ENCODE results near the gene DRAXIN. TPM values are rescaled to one million over a fixed set of nuclear protein-coding genes. Genes with fewer than 3 reads are reported as not detected.

Gene DRAXIN
- polyA plus RNA-seq, 1 experiment = 0.04 TPM

DNA sequence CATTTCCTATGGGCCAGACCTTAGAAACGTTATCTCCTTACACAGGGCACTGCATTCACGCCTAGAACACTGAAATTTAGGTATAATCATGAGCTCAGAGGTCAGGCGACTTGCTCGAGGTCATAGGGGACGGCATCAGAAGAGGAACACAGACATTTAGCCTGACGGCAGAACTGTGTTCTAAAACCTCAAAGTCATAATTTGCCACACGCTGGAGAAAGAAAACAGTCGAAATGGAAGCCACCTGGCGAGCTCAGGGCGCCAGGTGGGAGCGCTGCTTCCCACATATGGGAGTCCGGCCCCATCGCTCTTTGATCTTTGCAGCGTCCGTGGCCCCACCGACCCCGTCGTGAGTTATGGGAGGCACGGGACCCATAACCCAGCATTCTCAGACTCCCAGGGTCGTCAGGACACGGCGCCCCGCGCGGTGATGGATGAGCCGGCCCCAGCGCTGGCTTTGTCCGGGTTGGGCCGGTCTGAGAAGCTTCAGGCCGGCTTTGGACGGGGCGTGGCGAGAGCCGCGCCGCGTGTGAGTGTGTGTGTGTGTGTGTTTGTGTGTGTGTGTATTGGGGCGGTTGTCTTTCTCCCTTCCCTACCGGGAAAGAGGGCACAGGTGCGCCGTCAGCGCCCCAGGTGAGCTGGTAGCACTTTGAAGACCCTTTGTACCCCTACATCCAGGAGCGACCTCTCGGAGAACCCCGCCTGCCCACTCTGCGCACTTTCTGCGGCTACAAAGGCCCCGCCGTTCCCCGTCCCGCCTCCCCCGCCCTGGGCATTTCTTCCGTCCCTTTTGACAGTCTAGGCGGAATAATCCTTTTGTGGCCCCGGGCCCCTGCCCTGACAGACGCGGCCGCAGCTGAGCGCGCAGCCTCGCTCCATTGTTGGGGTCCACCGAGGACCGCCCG is 861 bp upstream of the DRAXIN start:
- H3K9me3 ChIP-seq (ENCODE audit: control insufficient read depth, insufficient read depth, low read length) = no peaks in the 10 kb centered on the region
- POLR2A ChIA-PET = no interaction called here
- peaks cover 58% of the 10 kb centered on the region for H3K27me3 ChIP-seq (ENCODE audit: control insufficient read depth, insufficient read depth, low read length)
- H3K27ac ChIP-seq (ENCODE audit: low read depth, low read length) = no peak overlapping the region
- DNase-seq (ENCODE audit: low read depth, low spot score) = no peak
- H3K4me3 ChIP-seq (ENCODE audit: low read depth, low read length) = peak overlapping the region; percentile 10; the same call in 1 of the 2 replicates
- CTCF ChIA-PET = interaction anchor here (1.4 kb wide), 2 partner anchors 27 to 30 kb away, joined by 3 read pairs; partner anchors contain the start of gene FBXO6
- TF ChIP-seq, protein P1, sequence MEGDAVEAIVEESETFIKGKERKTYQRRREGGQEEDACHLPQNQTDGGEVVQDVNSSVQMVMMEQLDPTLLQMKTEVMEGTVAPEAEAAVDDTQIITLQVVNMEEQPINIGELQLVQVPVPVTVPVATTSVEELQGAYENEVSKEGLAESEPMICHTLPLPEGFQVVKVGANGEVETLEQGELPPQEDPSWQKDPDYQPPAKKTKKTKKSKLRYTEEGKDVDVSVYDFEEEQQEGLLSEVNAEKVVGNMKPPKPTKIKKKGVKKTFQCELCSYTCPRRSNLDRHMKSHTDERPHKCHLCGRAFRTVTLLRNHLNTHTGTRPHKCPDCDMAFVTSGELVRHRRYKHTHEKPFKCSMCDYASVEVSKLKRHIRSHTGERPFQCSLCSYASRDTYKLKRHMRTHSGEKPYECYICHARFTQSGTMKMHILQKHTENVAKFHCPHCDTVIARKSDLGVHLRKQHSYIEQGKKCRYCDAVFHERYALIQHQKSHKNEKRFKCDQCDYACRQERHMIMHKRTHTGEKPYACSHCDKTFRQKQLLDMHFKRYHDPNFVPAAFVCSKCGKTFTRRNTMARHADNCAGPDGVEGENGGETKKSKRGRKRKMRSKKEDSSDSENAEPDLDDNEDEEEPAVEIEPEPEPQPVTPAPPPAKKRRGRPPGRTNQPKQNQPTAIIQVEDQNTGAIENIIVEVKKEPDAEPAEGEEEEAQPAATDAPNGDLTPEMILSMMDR (IDR thresholded peaks at IDR 0.05; ENCODE audit: low read depth, low read length) = no peak

DNA sequence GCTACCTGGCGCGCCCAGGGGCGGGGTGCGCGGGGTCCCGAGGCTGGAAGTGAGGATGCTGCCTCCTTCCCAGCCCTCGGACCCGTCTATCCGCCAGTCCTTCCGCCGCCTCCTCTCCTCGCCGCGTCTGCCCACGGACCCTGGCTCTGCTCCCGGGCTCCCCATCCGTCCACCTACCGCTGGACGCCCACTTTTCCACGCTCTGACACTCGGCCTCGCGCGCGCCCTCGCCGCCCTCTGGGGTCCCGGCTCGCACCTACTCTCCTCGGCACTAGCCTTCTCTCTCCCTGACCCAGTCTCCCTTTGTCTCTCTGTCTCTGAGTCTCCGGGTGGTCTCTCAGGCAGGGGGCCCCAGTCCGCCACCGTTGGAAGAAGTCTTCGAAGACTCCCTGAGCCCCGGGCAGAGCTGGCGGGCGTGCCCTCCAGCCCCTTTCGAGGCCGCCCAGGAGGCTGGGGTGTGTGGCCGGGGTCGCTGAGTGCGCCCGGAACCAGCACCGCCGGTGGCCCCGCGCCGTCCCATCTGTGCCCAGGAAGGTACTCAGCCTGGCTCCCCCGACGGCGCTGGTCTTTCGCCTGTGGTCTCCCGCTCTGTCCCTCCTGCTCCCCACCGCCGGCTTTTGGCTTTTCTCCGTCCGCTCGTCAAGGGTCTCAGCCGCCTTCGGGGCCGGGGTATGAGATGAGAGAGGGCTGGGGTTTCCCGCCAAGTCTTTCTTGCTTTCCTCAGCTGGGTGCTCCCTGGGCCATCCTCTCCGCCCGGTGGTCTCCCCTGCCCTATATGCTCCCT is 610 bp downstream of the DRAXIN start:
- no peak overlapping the region for H3K27ac ChIP-seq (ENCODE audit: low read depth, low read length)
- H3K4me3 ChIP-seq (ENCODE audit: low read depth, low read length) = no peak overlapping the region
- no peak for DNase-seq (ENCODE audit: low read depth, low spot score)
- POLR2A ChIA-PET = no interaction called here
- H3K9me3 ChIP-seq (ENCODE audit: control insufficient read depth, insufficient read depth, low read length) = no peaks in the 10 kb centered on the region
- TF ChIP-seq, protein P1 (IDR thresholded peaks at IDR 0.05; ENCODE audit: low read depth, low read length) = no peak
- peaks cover 62% of the 10 kb centered on the region for H3K27me3 ChIP-seq (ENCODE audit: control insufficient read depth, insufficient read depth, low read length)
- CTCF ChIA-PET = no interaction called here

DNA sequence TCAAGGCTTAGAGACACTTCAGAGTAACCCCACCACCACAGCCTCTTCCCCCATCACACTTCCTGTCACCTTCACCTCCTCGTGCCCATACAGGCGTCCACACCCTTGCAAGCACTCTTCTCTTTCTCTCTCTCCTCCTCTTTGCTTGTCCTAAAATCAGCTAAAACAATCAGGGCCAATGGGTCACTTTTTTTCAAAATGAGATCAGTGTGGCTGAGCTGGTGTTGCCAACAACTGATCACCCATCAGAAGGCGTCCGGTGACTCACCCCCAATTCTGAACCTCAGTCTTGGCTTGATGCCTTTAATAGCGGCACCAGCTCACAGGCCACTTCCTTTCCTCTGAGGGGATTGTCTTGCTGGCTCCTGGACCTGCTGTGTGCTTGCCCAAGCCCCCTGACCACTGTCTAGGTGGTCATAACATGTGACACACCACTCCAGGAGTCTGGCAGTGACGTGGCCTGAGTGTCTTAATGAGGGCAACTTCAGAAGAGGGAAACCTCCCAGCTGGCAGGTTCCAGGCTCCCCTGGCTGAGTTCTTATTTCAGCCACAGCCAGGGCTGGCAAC is 1.6 kb downstream of the DRAXIN start:
- no peak overlapping the region for H3K27ac ChIP-seq (ENCODE audit: low read depth, low read length)
- no peak for DNase-seq (ENCODE audit: low read depth, low spot score)
- POLR2A ChIA-PET = interaction anchor here (1.2 kb wide), 1 partner anchor 11 kb away, joined by 4 read pairs; no protein-coding TSS in a partner anchor
- peaks cover 66% of the 10 kb centered on the region for H3K27me3 ChIP-seq (ENCODE audit: control insufficient read depth, insufficient read depth, low read length)
- TF ChIP-seq, protein P1 (IDR thresholded peaks at IDR 0.05; ENCODE audit: low read depth, low read length) = no peak
- no peak overlapping the region for H3K4me3 ChIP-seq (ENCODE audit: low read depth, low read length)
- H3K9me3 ChIP-seq (ENCODE audit: control insufficient read depth, insufficient read depth, low read length) = no peaks in the 10 kb centered on the region
- CTCF ChIA-PET = interaction anchor here (1.0 kb wide), 1 partner anchor 29 kb away, joined by 3 read pairs; the partner anchor contains the start of gene FBXO6

DNA sequence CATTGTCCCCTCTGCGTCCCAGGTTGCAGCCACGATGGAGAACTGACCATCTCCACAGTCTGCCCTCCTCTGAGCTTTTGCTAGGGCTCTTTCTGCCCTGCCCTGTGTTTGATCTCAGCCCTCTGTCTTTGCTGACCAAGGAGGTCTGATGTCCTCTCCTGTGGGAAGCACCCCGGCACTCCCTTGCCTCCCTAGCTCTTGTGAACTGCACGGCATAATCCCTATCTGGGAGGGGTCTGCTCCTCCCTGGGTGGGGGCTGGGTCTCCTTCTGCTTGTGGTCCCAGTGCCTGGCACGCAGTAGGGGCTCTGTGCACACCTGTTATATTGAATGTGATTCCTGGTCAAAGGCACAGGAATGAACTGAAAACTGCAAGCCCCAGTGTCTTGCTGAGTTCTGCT is 2.4 kb downstream of the DRAXIN start:
- DNase-seq (ENCODE audit: low read depth, low spot score) = no peak
- Histone ChIP-seq H3K9me3 (ENCODE audit: control insufficient read depth, insufficient read depth, low read length) (no peaks in the 10 kb centered on the region), H3K4me3 (ENCODE audit: low read depth, low read length) (no peak overlapping the region), H3K27me3 (ENCODE audit: control insufficient read depth, insufficient read depth, low read length) (peaks cover 68% of the 10 kb centered on the region), H3K27ac (ENCODE audit: low read depth, low read length) (no peak overlapping the region)
- ChIA-PET CTCF (interaction anchor here (1.0 to 1.1 kb wide), 3 partner anchors 14 to 656 kb away, joined by 3 to 4 read pairs (median 3); partner anchors contain the start of gene FBXO6), POLR2A (interaction anchor here (1.2 kb wide), 1 partner anchor 12 kb away, joined by 4 read pairs; no protein-coding TSS in a partner anchor)
- TF ChIP-seq, protein P1 (IDR thresholded peaks at IDR 0.05; ENCODE audit: low read depth, low read length) = no peak
